HCT116 (cell line): ENCODE results near the gene WWTR1. TPM values are rescaled to one million over a fixed set of nuclear protein-coding genes. Genes with fewer than 3 reads are reported as not detected.

ENCODE experiments used
- ATAC-seq: fragments of 200-7000 bp; cut with Tn5 transposase; 2 replicates; pipeline ENCODE4 v1.9.1; 2020; ENCODE audit warnings: mild to moderate bottlenecking, moderate library complexity
- BruUV-seq: library from RNA; stranded (reverse); fragments of 400-500 nt; replicated peaks from 2 replicates; lab custom pipeline; 2021; lab: Mats Ljungman, UMichigan
- CTCF ChIA-PET: fragments of 300-600 bp; sonication (Branson Sonifier 250); formaldehyde crosslinking; loops from one replicate; lab custom pipeline; 2021; ENCODE audit warnings: antibody characterized with exemption; lab: Charles Lee
- POLR2A ChIA-PET: fragments of 300-600, 350-600 bp; sonication (Branson Sonifier 250); formaldehyde crosslinking; loops from one replicate; lab custom pipeline; 2021; ENCODE audit warnings: antibody characterized with exemption; lab: Charles Lee
- RAD21 ChIA-PET, 2 experiments: fragments of 300-600 bp; sonication (Branson Sonifier 250); formaldehyde crosslinking; loops; one replicate each; lab custom pipeline; 2023; ENCODE audit warnings: low total read pairs in 2 of 2; ENCODE audit not compliant: uncharacterized antibody in 2 of 2, unreplicated experiment in 2 of 2, low non-redundant PET in 1 of 2; lab: Charles Lee
- DNase-seq: peaks from one replicate; pipeline ENCODE4 v3.0.0-alpha.2; 2010; ENCODE audit warnings: low read depth, low spot score
- H2AFZ ChIP-seq: fragments of 200-600 bp; shearing (Covaris generic), sonication (generic); 2 replicates; pipeline ENCODE4 v1.6.1; 2017; ENCODE audit warnings: low read depth, mixed run types, mixed read lengths, antibody characterized with exemption, low read length; ENCODE audit not compliant: poor library complexity, severe bottlenecking
- H3K27ac ChIP-seq: 2 replicates; pipeline ENCODE4 v1.5.1; 2012; ENCODE audit warnings: low read depth, low read length
- H3K27me3 ChIP-seq: fragments of 200-600 bp; sonication (generic); 2 replicates; pipeline ENCODE4 v1.6.1; 2016; ENCODE audit warnings: mixed run types, low read length, mixed read lengths; ENCODE audit not compliant: insufficient read depth
- H3K36me3 ChIP-seq, 2 experiments: fragments of 200-500 bp in 1 of 2; fragments of 200-600 bp in 1 of 2; sonication (Bioruptor generic) in 1 of 2; sonication (generic) in 1 of 2; 2 replicates each; pipeline versions ENCODE4 v1.5.1 to v1.6.1; 2014 to 2016; ENCODE audit warnings: low read length in 2 of 2, inconsistent platforms in 1 of 2, mixed read lengths in 1 of 2, mixed run types in 1 of 2; ENCODE audit not compliant: insufficient read depth in 2 of 2, control insufficient read depth in 1 of 2
- H3K4me1 ChIP-seq, 2 experiments: fragments of 200-600 bp in 1 of 2; sonication (generic) in 1 of 2; 2 replicates each; pipeline versions ENCODE4 v1.5.1 to v1.6.1; 2012 to 2017; ENCODE audit warnings: low read length in 2 of 2, inconsistent platforms in 1 of 2, mild to moderate bottlenecking in 1 of 2, mixed read lengths in 1 of 2, mixed run types in 1 of 2, moderate library complexity in 1 of 2; ENCODE audit not compliant: insufficient read depth in 2 of 2, control insufficient read depth in 1 of 2
- H3K4me2 ChIP-seq: fragments of 200-600 bp; sonication (generic); 2 replicates; pipeline ENCODE4 v1.6.1; 2017; ENCODE audit warnings: mixed run types, low read length, mixed read lengths
- H3K4me3 ChIP-seq, 2 experiments: fragments of 200-600 bp in 1 of 2; sonication (generic) in 1 of 2; replicated peaks in 1 of 2; 2 replicates each; pipeline ENCODE4 v1.5.1; 2011 to 2016; ENCODE audit warnings: low read length in 2 of 2, control low read depth in 1 of 2, low read depth in 1 of 2, mild to moderate bottlenecking in 1 of 2, mixed read lengths in 1 of 2, mixed run types in 1 of 2
- H3K79me2 ChIP-seq: fragments of 200-600 bp; sonication (generic); 2 replicates; pipeline ENCODE4 v1.6.1; 2017; ENCODE audit warnings: mild to moderate bottlenecking, mixed run types, low read length, moderate library complexity, mixed read lengths; ENCODE audit not compliant: insufficient read depth
- H3K9ac ChIP-seq: fragments of 200-600 bp; sonication (generic); 2 replicates; pipeline ENCODE4 v1.6.1; 2016; ENCODE audit warnings: low read length, mixed read lengths
- H3K9me2 ChIP-seq: fragments of 200-600 bp; sonication (generic), shearing (Covaris generic); 2 replicates; pipeline ENCODE4 v1.6.1; 2017; ENCODE audit warnings: mixed run types, mild to moderate bottlenecking, moderate library complexity; ENCODE audit not compliant: insufficient read depth
- H3K9me3 ChIP-seq, 2 experiments: fragments of 200-500 bp in 1 of 2; fragments of 200-600 bp in 1 of 2; sonication (Bioruptor generic) in 1 of 2; sonication (generic) in 1 of 2; 2 replicates each; pipeline ENCODE4 v1.6.1; 2014 to 2017; ENCODE audit warnings: low read length in 2 of 2, mixed read lengths in 2 of 2, inconsistent platforms in 1 of 2, low read depth in 1 of 2, mild to moderate bottlenecking in 1 of 2, mixed run types in 1 of 2, moderate library complexity in 1 of 2; ENCODE audit not compliant: control insufficient read depth in 1 of 2, insufficient read depth in 1 of 2
- H4K20me1 ChIP-seq: fragments of 200-600 bp; sonication (generic), shearing (Covaris generic); 2 replicates; pipeline ENCODE4 v1.6.1; 2017; ENCODE audit warnings: mixed run types, mild to moderate bottlenecking, moderate library complexity; ENCODE audit not compliant: insufficient read depth
- CEBPB ChIP-seq: IDR thresholded peaks from 2 replicates; pipeline ENCODE4 v1.6.1; 2012; ENCODE audit warnings: low read depth
- EGR1 ChIP-seq: IDR thresholded peaks from 2 replicates; pipeline ENCODE4 v1.6.1; 2012; ENCODE audit warnings: low read depth
- EZH2phosphoT487 ChIP-seq: fragments of 200-600 bp; IDR thresholded peaks from 2 replicates; pipeline ENCODE4 v1.6.1; 2018; ENCODE audit warnings: antibody characterized with exemption, borderline replicate concordance
- FOSL1 ChIP-seq: IDR thresholded peaks from 2 replicates; pipeline ENCODE4 v1.6.1; 2012; ENCODE audit warnings: low read depth
- SP1 ChIP-seq: IDR thresholded peaks from 2 replicates; pipeline ENCODE4 v1.6.1; 2012; ENCODE audit warnings: low read depth
- TCF7L2 ChIP-seq: IDR thresholded peaks from 2 replicates; pipeline ENCODE4 v1.7.0; 2011; ENCODE audit warnings: borderline replicate concordance, inconsistent platforms; ENCODE audit not compliant: insufficient read depth, insufficient read length; ENCODE audit errors: extremely low read depth
- YY1 ChIP-seq: IDR thresholded peaks from 2 replicates; pipeline ENCODE4 v1.6.1; 2011; ENCODE audit warnings: low read length, low read depth, moderate library complexity, mild to moderate bottlenecking; ENCODE audit not compliant: insufficient replicate concordance; ENCODE audit errors: extremely low read depth
- ZNF274 ChIP-seq: fragments of 200-500 bp; sonication (Bioruptor generic); IDR thresholded peaks from 2 replicates; pipeline ENCODE4 v1.6.1; 2014; ENCODE audit warnings: mild to moderate bottlenecking, low read depth, low read length, inconsistent platforms
- intact Hi-C: fragments of 100-400 bp; cut with micrococcal nuclease; formaldehyde crosslinking; loops from 2 replicates; pipeline ENCODE4 v1.10.0; 2022
- total RNA-seq: library from RNA; stranded (reverse); gene quantifications from one replicate; pipeline ENCODE4 v1.2.1, GENCODE V29; 2021; ENCODE audit not compliant: unreplicated experiment
- TF ChIP-seq, protein P1 (sequence below): IDR thresholded peaks from 2 replicates; pipeline ENCODE4 v1.6.1; 2012; ENCODE audit warnings: low read depth

The WWTR1 gene
- total RNA-seq, 1 experiment from 2014 or later = 46.9 TPM

DNA sequence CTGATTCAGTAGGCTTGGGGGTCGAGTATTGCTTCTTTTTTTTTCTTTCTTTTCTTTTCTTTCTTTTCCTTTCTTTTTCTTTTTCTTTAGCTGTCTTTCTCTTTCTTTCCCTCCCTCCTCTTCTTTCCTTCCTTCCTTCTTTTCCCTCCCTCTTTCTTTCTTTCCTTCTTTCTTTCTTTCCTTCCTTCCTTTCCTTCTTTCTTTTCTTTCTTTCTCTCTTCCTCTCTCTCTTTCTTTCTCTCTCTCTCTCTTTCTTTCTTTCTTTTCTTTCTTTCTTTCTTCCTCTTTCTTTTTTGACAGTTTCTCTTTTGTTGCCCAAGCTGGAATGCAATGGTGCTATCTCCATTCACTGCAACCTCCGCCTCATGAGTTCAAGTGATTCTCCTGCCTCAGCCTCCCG, 147.3 kb downstream of the WWTR1 start:
- no peak overlapping the region for H3K4me2 ChIP-seq
- ATAC-seq (no peak), DNase-seq (no peak)
- no peaks in the 10 kb centered on the region for H4K20me1 ChIP-seq
- H3K36me3 ChIP-seq = no peaks in the 10 kb centered on the region
- H3K9me3 ChIP-seq = no peaks in the 10 kb centered on the region
- H3K79me2 ChIP-seq = no peaks in the 10 kb centered on the region
- ChIA-PET POLR2A (no interaction called here), CTCF (no interaction called here), RAD21 (no interaction called here)
- no TSS peak for BruUV-seq
- no peak overlapping the region for H3K27ac ChIP-seq
- H3K4me1 ChIP-seq = no peaks in the 10 kb centered on the region
- no peak for TF ChIP-seq FOSL1
- TF ChIP-seq SP1 = no peak
- no peak for TF ChIP-seq EGR1
- TF ChIP-seq TCF7L2 = no peak
- TF ChIP-seq, protein P1, sequence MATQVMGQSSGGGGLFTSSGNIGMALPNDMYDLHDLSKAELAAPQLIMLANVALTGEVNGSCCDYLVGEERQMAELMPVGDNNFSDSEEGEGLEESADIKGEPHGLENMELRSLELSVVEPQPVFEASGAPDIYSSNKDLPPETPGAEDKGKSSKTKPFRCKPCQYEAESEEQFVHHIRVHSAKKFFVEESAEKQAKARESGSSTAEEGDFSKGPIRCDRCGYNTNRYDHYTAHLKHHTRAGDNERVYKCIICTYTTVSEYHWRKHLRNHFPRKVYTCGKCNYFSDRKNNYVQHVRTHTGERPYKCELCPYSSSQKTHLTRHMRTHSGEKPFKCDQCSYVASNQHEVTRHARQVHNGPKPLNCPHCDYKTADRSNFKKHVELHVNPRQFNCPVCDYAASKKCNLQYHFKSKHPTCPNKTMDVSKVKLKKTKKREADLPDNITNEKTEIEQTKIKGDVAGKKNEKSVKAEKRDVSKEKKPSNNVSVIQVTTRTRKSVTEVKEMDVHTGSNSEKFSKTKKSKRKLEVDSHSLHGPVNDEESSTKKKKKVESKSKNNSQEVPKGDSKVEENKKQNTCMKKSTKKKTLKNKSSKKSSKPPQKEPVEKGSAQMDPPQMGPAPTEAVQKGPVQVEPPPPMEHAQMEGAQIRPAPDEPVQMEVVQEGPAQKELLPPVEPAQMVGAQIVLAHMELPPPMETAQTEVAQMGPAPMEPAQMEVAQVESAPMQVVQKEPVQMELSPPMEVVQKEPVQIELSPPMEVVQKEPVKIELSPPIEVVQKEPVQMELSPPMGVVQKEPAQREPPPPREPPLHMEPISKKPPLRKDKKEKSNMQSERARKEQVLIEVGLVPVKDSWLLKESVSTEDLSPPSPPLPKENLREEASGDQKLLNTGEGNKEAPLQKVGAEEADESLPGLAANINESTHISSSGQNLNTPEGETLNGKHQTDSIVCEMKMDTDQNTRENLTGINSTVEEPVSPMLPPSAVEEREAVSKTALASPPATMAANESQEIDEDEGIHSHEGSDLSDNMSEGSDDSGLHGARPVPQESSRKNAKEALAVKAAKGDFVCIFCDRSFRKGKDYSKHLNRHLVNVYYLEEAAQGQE = no peak
- TF ChIP-seq EZH2phosphoT487 = no peak
- no peak for TF ChIP-seq CEBPB
- no peak for TF ChIP-seq YY1
- no peak for TF ChIP-seq ZNF274
- H3K27me3 ChIP-seq = no peaks in the 10 kb centered on the region
- H3K4me3 ChIP-seq = no peak overlapping the region
- H3K9me2 ChIP-seq = no peaks in the 10 kb centered on the region
- H2AFZ ChIP-seq = no peak overlapping the region
- intact Hi-C loops = no loop called here
- H3K9ac ChIP-seq = no peak overlapping the region
